ENCODE data around the gene CCDC187.

DNA sequence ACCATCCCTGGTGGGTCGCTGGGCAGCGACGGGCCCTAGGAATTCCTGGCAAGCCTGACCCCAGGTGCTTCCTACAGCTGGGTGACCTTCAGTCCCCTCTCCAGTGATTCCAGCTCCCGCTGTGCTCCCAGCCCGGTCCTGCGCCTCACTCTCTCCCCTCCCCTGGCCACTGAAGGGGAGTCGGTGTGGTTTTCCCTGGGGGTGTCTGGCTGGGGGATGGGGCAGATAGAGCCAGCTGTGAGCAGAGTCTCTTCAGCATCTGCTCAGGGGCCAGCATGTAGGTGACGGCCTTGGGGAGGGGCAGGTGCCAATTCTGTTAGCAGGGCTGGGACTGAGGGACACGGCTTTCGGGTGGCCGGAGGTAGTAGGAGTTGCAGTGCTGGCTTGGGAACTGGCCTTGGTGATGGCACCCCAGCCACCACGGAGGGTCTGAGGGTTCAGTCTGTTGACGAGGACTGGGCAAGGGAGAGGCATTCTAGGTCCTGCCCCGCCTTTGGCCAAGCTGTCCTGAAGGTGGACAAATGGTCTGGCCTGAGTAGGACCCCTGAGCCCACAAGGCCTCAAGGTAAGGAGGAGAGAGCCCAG lies 26.6 kb upstream of the CCDC187 start:
- TF ChIP-seq POLR2A (IDR thresholded peaks at IDR 0.05; ENCODE audit: low read depth, low read length) = no peak
- no peak for TF ChIP-seq POLR2AphosphoS5 (IDR thresholded peaks at IDR 0.05; ENCODE audit: low read depth, low read length)

Data from GM12892 (cell line).